Measurements from ENCODE around the gene ZNF732.

DNA sequence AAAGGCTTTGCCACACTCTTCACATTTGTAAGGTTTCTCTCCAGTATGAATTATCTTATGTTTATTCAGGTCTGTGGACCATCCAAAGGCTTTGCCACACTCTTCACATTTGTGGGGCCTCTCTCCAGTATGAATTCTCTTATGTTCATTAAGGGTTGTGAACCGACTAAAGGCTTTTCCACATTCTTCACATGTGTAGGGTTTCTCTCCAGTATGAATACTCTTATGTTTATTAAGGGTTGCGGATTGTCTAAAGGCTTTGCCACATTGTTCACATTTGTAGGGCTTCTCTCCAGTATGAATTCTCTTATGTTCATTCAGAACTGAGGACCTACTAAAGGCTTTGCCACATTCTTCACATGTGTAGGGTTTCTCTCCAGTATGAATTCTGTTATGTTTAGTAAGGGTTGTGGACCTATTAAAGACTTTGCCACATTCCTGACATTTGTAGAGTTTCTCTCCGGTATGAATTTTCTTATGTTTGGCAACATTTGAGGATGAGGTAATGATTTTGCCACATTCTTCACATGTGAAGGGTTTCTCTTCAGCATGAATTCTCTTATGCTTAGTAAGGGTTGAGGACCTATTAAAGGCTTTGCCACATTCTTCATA lies 33.7 kb downstream of the ZNF732 start:
- TF ChIP-seq ZNF565 (CRISPR knock-in tag; conservative IDR thresholded peaks at IDR 0.05; ENCODE audit: low read depth) (no peak), ZFP30 (CRISPR knock-in tag; IDR thresholded peaks at IDR 0.05) (no peak), RARB (CRISPR knock-in tag; IDR thresholded peaks at IDR 0.05) (no peak)
- TF ChIP-seq, protein P1, sequence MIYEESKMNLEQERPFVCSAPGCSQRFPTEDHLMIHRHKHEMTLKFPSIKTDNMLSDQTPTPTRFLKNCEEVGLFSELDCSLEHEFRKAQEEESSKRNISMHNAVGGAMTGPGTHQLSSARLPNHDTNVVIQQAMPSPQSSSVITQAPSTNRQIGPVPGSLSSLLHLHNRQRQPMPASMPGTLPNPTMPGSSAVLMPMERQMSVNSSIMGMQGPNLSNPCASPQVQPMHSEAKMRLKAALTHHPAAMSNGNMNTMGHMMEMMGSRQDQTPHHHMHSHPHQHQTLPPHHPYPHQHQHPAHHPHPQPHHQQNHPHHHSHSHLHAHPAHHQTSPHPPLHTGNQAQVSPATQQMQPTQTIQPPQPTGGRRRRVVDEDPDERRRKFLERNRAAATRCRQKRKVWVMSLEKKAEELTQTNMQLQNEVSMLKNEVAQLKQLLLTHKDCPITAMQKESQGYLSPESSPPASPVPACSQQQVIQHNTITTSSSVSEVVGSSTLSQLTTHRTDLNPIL (CRISPR knock-in tag; IDR thresholded peaks at IDR 0.05; ENCODE audit: low read depth): no peak
